K562 (cell line): ENCODE measurements around the gene LAGE3. TPM values are rescaled to one million over a fixed set of nuclear protein-coding genes. Genes with fewer than 3 reads are reported as not detected.
A peak's percentile ranks its signal among the peaks of the same experiment; 100 is the strongest.

ENCODE experiments used
- ATAC-seq: fragments of 200-7000 bp; cut with Tn5 transposase; 3 replicates; pipeline ENCODE4 v1.9.1; 2020; ENCODE audit warnings: moderate library complexity
- BruUV-seq: library from RNA; stranded (reverse); fragments of 400-500 nt; replicated peaks from 2 replicates; lab custom pipeline; 2021; lab: Mats Ljungman, UMichigan
- CTCF ChIA-PET: fragments of 300-600 bp; formaldehyde crosslinking; extraction: SDS; loops from one replicate; lab custom pipeline; 2021; ENCODE audit warnings: low intra/inter-chr PET ratio; lab: Yijun Ruan, JAX
- POLR2A ChIA-PET: fragments of 300-600, 350-650 bp; sonication (Branson Sonifier 250); formaldehyde crosslinking; extraction: SDS; loops from one replicate; lab custom pipeline; 2021; ENCODE audit warnings: antibody characterized with exemption, inconsistent platforms; lab: Yijun Ruan, JAX
- DNase-seq, 4 experiments: peaks; one replicate each; pipeline versions ENCODE4 v3.0.0 to v3.0.0-alpha.2; 2011 to 2018; ENCODE audit warnings: low spot score in 3 of 4, mixed read lengths in 3 of 4; ENCODE audit errors: extremely low read depth in 1 of 4
- FAIRE-seq: peaks from 2 replicates; lab custom pipeline; 2011; peaks lifted over from hg19 to GRCh38; lab: Jason Lieb, UNC
- H2AFZ ChIP-seq: 2 replicates; pipeline ENCODE4 v1.6.0; 2011; ENCODE audit warnings: low read depth, low read length, control low read depth, inconsistent platforms
- H3K27ac ChIP-seq: fragments of 200-600 bp; 3 replicates; pipeline ENCODE4 v1.8.0; 2011; ENCODE audit warnings: low read depth, mild to moderate bottlenecking, control low read depth, inconsistent platforms, low read length, moderate library complexity, mixed read lengths; ENCODE audit errors: extremely low read depth
- H3K27me3 ChIP-seq, 2 experiments: fragments of 300-600 bp in 1 of 2; 2 replicates in 1 of 2; 3 replicates in 1 of 2; pipeline versions ENCODE4 v1.6.0 to v1.8.0; 2011; ENCODE audit warnings: inconsistent platforms in 2 of 2, low read length in 2 of 2, mild to moderate bottlenecking in 1 of 2, mixed read lengths in 1 of 2, moderate library complexity in 1 of 2; ENCODE audit not compliant: control insufficient read depth in 2 of 2, insufficient read depth in 2 of 2
- H3K36me3 ChIP-seq: fragments of 300-600 bp; 3 replicates; pipeline ENCODE4 v1.8.0; 2011; ENCODE audit warnings: mild to moderate bottlenecking, low read length, inconsistent platforms; ENCODE audit not compliant: control insufficient read depth, insufficient read depth
- H3K4me1 ChIP-seq, 2 experiments: fragments of 200-600 bp in 1 of 2; replicated peaks in 1 of 2; 2 replicates in 1 of 2; 3 replicates in 1 of 2; pipeline versions ENCODE4 v1.5.1 to v1.8.0; 2011; ENCODE audit warnings: inconsistent platforms in 2 of 2, low read length in 2 of 2, mild to moderate bottlenecking in 1 of 2, mixed read lengths in 1 of 2, moderate library complexity in 1 of 2; ENCODE audit not compliant: control insufficient read depth in 2 of 2, insufficient read depth in 2 of 2
- H3K4me2 ChIP-seq: 2 replicates; pipeline ENCODE4 v1.6.1; 2011; ENCODE audit warnings: low read length, control low read depth, inconsistent platforms, mixed read lengths; ENCODE audit not compliant: insufficient read depth
- H3K4me3 ChIP-seq: fragments of 200-600 bp; sonication (generic), shearing (Covaris generic); 2 replicates; pipeline ENCODE4 v1.5.1; 2016; ENCODE audit warnings: control low read depth, inconsistent platforms
- H3K79me2 ChIP-seq: fragments of 200-600 bp; 3 replicates; pipeline ENCODE4 v1.8.0; 2011; ENCODE audit warnings: low read length, inconsistent platforms; ENCODE audit not compliant: control insufficient read depth, insufficient read depth
- H3K9ac ChIP-seq, 2 experiments: 2 replicates each; pipeline versions ENCODE4 v1.6.0 to v1.6.1; 2011; ENCODE audit warnings: low read depth in 2 of 2, low read length in 2 of 2, control low read depth in 1 of 2, inconsistent platforms in 1 of 2, mild to moderate bottlenecking in 1 of 2, mixed read lengths in 1 of 2; ENCODE audit not compliant: insufficient read depth in 1 of 2
- H3K9me1 ChIP-seq: one replicate; pipeline ENCODE4 v1.6.0; 2011; ENCODE audit warnings: inconsistent platforms, mild to moderate bottlenecking, low read length, moderate library complexity; ENCODE audit not compliant: control insufficient read depth, insufficient read depth
- H3K9me3 ChIP-seq: replicated peaks from 2 replicates; pipeline ENCODE4 v1.5.1; 2011; ENCODE audit warnings: low read depth, low read length, inconsistent platforms; ENCODE audit not compliant: control insufficient read depth, insufficient read depth
- H4K20me1 ChIP-seq: replicated peaks from 2 replicates; pipeline ENCODE4 v1.6.1; 2011; ENCODE audit warnings: low read length, inconsistent platforms, mixed read lengths; ENCODE audit not compliant: control insufficient read depth, insufficient read depth
- CBFA2T2 ChIP-seq: fragments of 450-650 bp; conservative IDR thresholded peaks from 2 replicates; pipeline ENCODE4 v1.6.1; 2017; ENCODE audit warnings: mild to moderate bottlenecking
- CBFA2T3 ChIP-seq: fragments of 450-650 bp; IDR thresholded peaks from 2 replicates; pipeline ENCODE4 v1.6.1; 2017
- CREBBP ChIP-seq: IDR thresholded peaks from one replicate; pipeline ENCODE4 v1.6.1; 2012; ENCODE audit warnings: low read depth, mild to moderate bottlenecking, control low read depth, inconsistent platforms, low read length
- EP300 ChIP-seq: IDR thresholded peaks from 2 replicates; pipeline ENCODE4 v1.6.1; 2012; ENCODE audit warnings: low read length, improper control_type of control experiment
- HDAC3 ChIP-seq: fragments of 450-650 bp; IDR thresholded peaks from 2 replicates; pipeline ENCODE4 v1.6.1; 2018; ENCODE audit warnings: borderline replicate concordance, mild to moderate bottlenecking, moderate library complexity; ENCODE audit not compliant: partially characterized antibody
- HEY1 ChIP-seq: fragments of 250-450 bp; sonication (Bioruptor Pico); IDR thresholded peaks from 2 replicates; pipeline ENCODE4 v1.5.0; 2020; ENCODE audit warnings: mild to moderate bottlenecking, moderate library complexity, borderline replicate concordance
- MITF ChIP-seq: IDR thresholded peaks from 2 replicates; pipeline ENCODE4 v1.6.1; 2014; ENCODE audit warnings: antibody characterized with exemption
- NFYB ChIP-seq: IDR thresholded peaks from 2 replicates; pipeline ENCODE4 v1.6.1; 2011; ENCODE audit warnings: mild to moderate bottlenecking, moderate library complexity; ENCODE audit not compliant: insufficient read length; ENCODE audit errors: extremely low read depth
- PHF21A ChIP-seq: fragments of 450-650 bp; IDR thresholded peaks from 2 replicates; pipeline ENCODE4 v1.6.1; 2017; ENCODE audit warnings: low read depth, borderline replicate concordance
- RBM14 ChIP-seq: fragments of 200-400 bp; formaldehyde crosslinking; IDR thresholded peaks from 2 replicates; pipeline ENCODE4 v1.6.1; 2018; ENCODE audit warnings: low read depth, mild to moderate bottlenecking, low read length, moderate library complexity, borderline replicate concordance; ENCODE audit not compliant: insufficient read depth
- RCOR1 ChIP-seq, 2 experiments: IDR thresholded peaks; 2 replicates each; pipeline ENCODE4 v1.6.1; 2012; ENCODE audit warnings: low read depth in 2 of 2, low read length in 2 of 2, borderline replicate concordance in 1 of 2, improper control_type of control experiment in 1 of 2
- SMARCA5 ChIP-seq: fragments of 450-650 bp; IDR thresholded peaks from 2 replicates; pipeline ENCODE4 v1.6.1; 2016
- SMARCB1 ChIP-seq: IDR thresholded peaks from 2 replicates; pipeline ENCODE4 v1.6.1; 2011; ENCODE audit warnings: improper control_type of control experiment, low read depth; ENCODE audit not compliant: insufficient read length
- SP2 ChIP-seq: IDR thresholded peaks from 2 replicates; pipeline ENCODE4 v1.6.1; 2011; ENCODE audit warnings: mild to moderate bottlenecking, low read depth, low read length, moderate library complexity; ENCODE audit not compliant: poor library complexity, severe bottlenecking; ENCODE audit errors: extremely low read depth
- TRIM24 ChIP-seq, 2 experiments: fragments of 450-650 bp; IDR thresholded peaks; 2 replicates each; pipeline ENCODE4 v1.6.1; 2016
- TRIM28 ChIP-seq: fragments of 450-650 bp; IDR thresholded peaks from 2 replicates; pipeline ENCODE4 v1.6.1; 2017
- ZEB2 ChIP-seq: fragments of 450-650 bp; IDR thresholded peaks from 2 replicates; pipeline ENCODE4 v1.6.1; 2016
- ZFP91 ChIP-seq: sonication (generic); formaldehyde crosslinking; IDR thresholded peaks from 2 replicates; pipeline ENCODE4 v1.8.0; 2022; ENCODE audit warnings: mild to moderate bottlenecking, missing genetic modification reagents
- ZNF830 ChIP-seq: fragments of 250-450 bp; sonication (Bioruptor Pico); IDR thresholded peaks from 2 replicates; pipeline ENCODE4 v1.5.0; 2021; ENCODE audit warnings: mild to moderate bottlenecking
- WGBS: fragments of 100-300 bp; shearing (Covaris generic); methylation state at CpG from one replicate; pipeline ENCODE4 v1.1.6; 2016; ENCODE audit warnings: low coverage, mixed read lengths; ENCODE audit not compliant: insufficient coverage; ENCODE audit errors: missing lambda C conversion rate; 5-methylcytosine and 5-hydroxymethylcytosine counted together
- in situ Hi-C: fragments of 300-500 bp; cut with MboI; formaldehyde crosslinking; loops from 4 replicates; pipeline ENCODE4 v1.15.0; 2018; ENCODE audit warnings: inconsistent platforms, mixed read lengths
- intact Hi-C: fragments of 100-400 bp; cut with micrococcal nuclease; formaldehyde crosslinking; loops from 2 replicates; pipeline ENCODE4 v1.14.2; 2022
- polyA plus RNA-seq, 8 experiments: library from polyadenylated mRNA; depleted of rRNA in 4 of 8; stranded (reverse) in 5 of 8; unstranded in 3 of 8; fragments of >200 nt; fragmentation: Nextera tagmentation in 2 of 8; fragmentation: Illumina TruSeq in 1 of 8; extraction: Ambion mirVana in 2 of 8; extraction: Trizol in 1 of 8; gene quantifications; 2 replicates each; pipeline versions ENCODE4 v1.2.1 to v1.2.3, GENCODE V29; 2011 to 2014; ENCODE audit warnings: inconsistent platforms in 1 of 8, missing spikeins in 1 of 8
- total RNA-seq, 7 experiments: library from RNA; depleted of rRNA in 6 of 7; stranded (reverse); fragments of >200 nt in 6 of 7; fragmentation: Illumina TruSeq in 2 of 7; extraction: Trizol in 2 of 7; gene quantifications; 2 replicates each; pipeline versions ENCODE4 v1.2.1 to v1.2.3, GENCODE V29; 2011 to 2021; ENCODE audit warnings: low replicate concordance in 1 of 7
- TF ChIP-seq, protein P1 (sequence below), 2 experiments: IDR thresholded peaks; 2 replicates each; pipeline ENCODE4 v1.6.1; 2011; ENCODE audit warnings: borderline replicate concordance in 1 of 2, control low read depth in 1 of 2, low read depth in 1 of 2, low read length in 1 of 2, mild to moderate bottlenecking in 1 of 2, mixed read lengths in 1 of 2, moderate library complexity in 1 of 2; ENCODE audit not compliant: insufficient read depth in 1 of 2, insufficient read length in 1 of 2, poor library complexity in 1 of 2, severe bottlenecking in 1 of 2; ENCODE audit errors: extremely low read depth in 1 of 2

Gene LAGE3
- total and polyA plus RNA-seq, 9 of the 15 experiments (the other 6 are each of a cell fraction or from before 2014, with no cell fraction given) = 28.2 to 125 (median 35.8) TPM

GRCh38 chrX:154495472-154495922, 16.4 kb upstream of the LAGE3 start:
- Histone ChIP-seq H3K4me3 (no peak overlapping the region), H3K4me2 (peak overlapping the region; percentile 43; the same call in 1 of the 2 replicates), H2AFZ (0 out of 2 replicates have a peak overlapping the region, but pooled peaks have one; percentile 45), H3K4me1 (peaks cover 41 to 42% of the 10 kb centered on the region in 2 experiments), H3K9ac (peak overlapping the region in 1 of 2 experiments; percentile 52; a peak in 2 of 4 replicates), H4K20me1 (no peaks in the 10 kb centered on the region), H3K79me2 (peaks cover 7% of the 10 kb centered on the region; the same call in 2 of the 3 replicates), H3K36me3 (no peaks in the 10 kb centered on the region), H3K27me3 (no peaks in the 10 kb centered on the region), H3K9me1 (no peaks in the 10 kb centered on the region), H3K9me3 (no peaks in the 10 kb centered on the region), H3K27ac (peak overlapping the region; percentile 87)
- ChIA-PET POLR2A (interaction anchor here (0.8 to 1.3 kb wide), 3 partner anchors 9 to 268 kb away, joined by 3 to 6 read pairs (median 4); partner anchors contain the start of gene UBL4A), CTCF (interaction anchor here (1.5 kb wide), 1 partner anchor 39 kb away, joined by 4 read pairs; no protein-coding TSS in a partner anchor)
- 6% methylated on average over 6 of the region's 6 CpGs for WGBS
- peak; percentile 99 for FAIRE-seq
- no TSS peak for BruUV-seq
- intact Hi-C loops = loop anchor here (10.0 kb wide), 1 partner anchor 121 kb away; the partner anchor contains the start of genes EMD and FLNA
- peak; percentile 30 to 84 (median 54) for DNase-seq
- peak; percentile 82 for ATAC-seq
- in situ Hi-C loops = no loop called here
- TF ChIP-seq SP2 = no peak
- TF ChIP-seq EP300 = peak; percentile 91
- TF ChIP-seq SMARCA5 = peak; percentile 12; the same call in 1 of the 2 replicates
- TF ChIP-seq MITF = no peak
- TF ChIP-seq ZEB2 = peak; percentile 77
- TF ChIP-seq TRIM28 = no peak
- peak; percentile 82 for TF ChIP-seq CBFA2T2
- TF ChIP-seq RCOR1 (IDR thresholded peaks at IDR 0.05; ENCODE audit: borderline replicate concordance in 1 of 2, low read depth in 2 of 2, low read length in 2 of 2) = peak in 1 of 2 experiments; percentile 83; a peak in 2 of 4 replicates
- TF ChIP-seq SMARCB1 = no peak
- TF ChIP-seq PHF21A = no peak
- TF ChIP-seq, protein P1, sequence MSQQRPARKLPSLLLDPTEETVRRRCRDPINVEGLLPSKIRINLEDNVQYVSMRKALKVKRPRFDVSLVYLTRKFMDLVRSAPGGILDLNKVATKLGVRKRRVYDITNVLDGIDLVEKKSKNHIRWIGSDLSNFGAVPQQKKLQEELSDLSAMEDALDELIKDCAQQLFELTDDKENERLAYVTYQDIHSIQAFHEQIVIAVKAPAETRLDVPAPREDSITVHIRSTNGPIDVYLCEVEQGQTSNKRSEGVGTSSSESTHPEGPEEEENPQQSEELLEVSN (IDR thresholded peaks at IDR 0.05; ENCODE audit: borderline replicate concordance in 1 of 2, extremely low read depth in 1 of 2, insufficient read depth in 1 of 2, insufficient read length in 1 of 2, low read depth in 1 of 2, low read length in 1 of 2, poor library complexity in 1 of 2, severe bottlenecking in 1 of 2) = no peak
- TF ChIP-seq RBM14 = no peak
- peak; percentile 15 to 64; a peak in 3 of 4 replicates for TF ChIP-seq TRIM24 (IDR thresholded peaks at IDR 0.05)
- no peak for TF ChIP-seq ZNF830
- TF ChIP-seq CREBBP = no peak
- no peak for TF ChIP-seq HEY1
- no peak for TF ChIP-seq ZFP91 (CRISPR knock-in tag)
- TF ChIP-seq HDAC3 = peak; percentile 47
- TF ChIP-seq CBFA2T3 = peak; percentile 91
- TF ChIP-seq NFYB = no peak
